ENCODE measurements around the gene TSPAN14. TPM values are rescaled to one million over a fixed set of nuclear protein-coding genes. Genes with fewer than 3 reads are reported as not detected.

Gene TSPAN14
- total and polyA plus RNA-seq, 2 of the 13 experiments (the other 11 are each of a cell fraction or from before 2014, with no cell fraction given): 24.1 to 80.6 TPM

DNA sequence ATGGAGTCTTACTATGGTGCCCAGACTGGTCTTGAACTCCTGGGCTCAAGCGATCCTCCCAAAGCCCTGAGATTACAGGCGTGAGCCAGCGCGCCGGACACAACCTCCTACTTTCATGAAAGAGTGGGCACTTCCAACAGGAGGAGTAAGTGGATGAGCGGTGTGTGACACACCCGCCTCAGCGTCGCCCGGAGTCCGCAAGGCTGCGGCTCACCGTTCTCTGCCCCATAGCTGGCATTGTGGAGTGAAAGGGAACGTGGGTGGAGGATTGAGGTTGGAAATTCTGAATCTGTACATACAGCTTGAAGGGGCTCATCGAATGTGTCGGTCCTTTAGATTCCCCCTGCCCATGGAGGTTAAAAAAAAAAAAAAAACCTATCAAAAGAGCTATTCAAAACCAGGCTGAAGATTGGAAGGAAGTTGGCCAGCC, 46.3 kb upstream of the TSPAN14 start (continued):
- TF ChIP-seq, protein P1, sequence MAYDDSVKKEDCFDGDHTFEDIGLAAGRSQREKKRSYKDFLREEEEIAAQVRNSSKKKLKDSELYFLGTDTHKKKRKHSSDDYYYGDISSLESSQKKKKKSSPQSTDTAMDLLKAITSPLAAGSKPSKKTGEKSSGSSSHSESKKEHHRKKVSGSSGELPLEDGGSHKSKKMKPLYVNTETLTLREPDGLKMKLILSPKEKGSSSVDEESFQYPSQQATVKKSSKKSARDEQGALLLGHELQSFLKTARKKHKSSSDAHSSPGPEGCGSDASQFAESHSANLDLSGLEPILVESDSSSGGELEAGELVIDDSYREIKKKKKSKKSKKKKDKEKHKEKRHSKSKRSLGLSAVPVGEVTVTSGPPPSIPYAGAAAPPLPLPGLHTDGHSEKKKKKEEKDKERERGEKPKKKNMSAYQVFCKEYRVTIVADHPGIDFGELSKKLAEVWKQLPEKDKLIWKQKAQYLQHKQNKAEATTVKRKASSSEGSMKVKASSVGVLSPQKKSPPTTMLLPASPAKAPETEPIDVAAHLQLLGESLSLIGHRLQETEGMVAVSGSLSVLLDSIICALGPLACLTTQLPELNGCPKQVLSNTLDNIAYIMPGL (CRISPR knock-in tag; IDR thresholded peaks at IDR 0.05; ENCODE audit: borderline replicate concordance in 1 of 2, low read depth in 1 of 2): 0 out of 4 replicates have a peak, but pooled peaks of 1 of the 2 experiments have one; percentile 33
- no peak for TF ChIP-seq ZBTB42 (CRISPR knock-in tag; IDR thresholded peaks at IDR 0.05)
- TF ChIP-seq, protein P2, sequence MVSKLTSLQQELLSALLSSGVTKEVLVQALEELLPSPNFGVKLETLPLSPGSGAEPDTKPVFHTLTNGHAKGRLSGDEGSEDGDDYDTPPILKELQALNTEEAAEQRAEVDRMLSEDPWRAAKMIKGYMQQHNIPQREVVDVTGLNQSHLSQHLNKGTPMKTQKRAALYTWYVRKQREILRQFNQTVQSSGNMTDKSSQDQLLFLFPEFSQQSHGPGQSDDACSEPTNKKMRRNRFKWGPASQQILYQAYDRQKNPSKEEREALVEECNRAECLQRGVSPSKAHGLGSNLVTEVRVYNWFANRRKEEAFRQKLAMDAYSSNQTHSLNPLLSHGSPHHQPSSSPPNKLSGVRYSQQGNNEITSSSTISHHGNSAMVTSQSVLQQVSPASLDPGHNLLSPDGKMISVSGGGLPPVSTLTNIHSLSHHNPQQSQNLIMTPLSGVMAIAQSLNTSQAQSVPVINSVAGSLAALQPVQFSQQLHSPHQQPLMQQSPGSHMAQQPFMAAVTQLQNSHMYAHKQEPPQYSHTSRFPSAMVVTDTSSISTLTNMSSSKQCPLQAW (CRISPR knock-in tag; IDR thresholded peaks at IDR 0.05): 0 out of 2 replicates have a peak, but pooled peaks have one; percentile 6
- TF ChIP-seq ZNF292 (CRISPR knock-in tag; IDR thresholded peaks at IDR 0.05; ENCODE audit: borderline replicate concordance, low read depth): no peak
- TF ChIP-seq PHF5A (CRISPR knock-in tag; IDR thresholded peaks at IDR 0.05; ENCODE audit: low read depth, unreplicated experiment): no peak
- no peak for TF ChIP-seq TEAD3 (CRISPR knock-in tag; optimal IDR thresholded peaks at IDR 0.05; ENCODE audit: borderline replicate concordance)
- TF ChIP-seq KDM3A (CRISPR knock-in tag; IDR thresholded peaks at IDR 0.05; ENCODE audit: low read depth): 0 out of 2 replicates have a peak, but pooled peaks have one; percentile 13
- TF ChIP-seq SRSF1 (optimal IDR thresholded peaks at IDR 0.05; ENCODE audit: low read depth, low read length): peak; percentile 36
- 0 out of 2 replicates have a peak, but pooled peaks have one; percentile 57 for TF ChIP-seq ZNF775 (CRISPR knock-in tag; IDR thresholded peaks at IDR 0.05; ENCODE audit: borderline replicate concordance)
- TF ChIP-seq, protein P3, sequence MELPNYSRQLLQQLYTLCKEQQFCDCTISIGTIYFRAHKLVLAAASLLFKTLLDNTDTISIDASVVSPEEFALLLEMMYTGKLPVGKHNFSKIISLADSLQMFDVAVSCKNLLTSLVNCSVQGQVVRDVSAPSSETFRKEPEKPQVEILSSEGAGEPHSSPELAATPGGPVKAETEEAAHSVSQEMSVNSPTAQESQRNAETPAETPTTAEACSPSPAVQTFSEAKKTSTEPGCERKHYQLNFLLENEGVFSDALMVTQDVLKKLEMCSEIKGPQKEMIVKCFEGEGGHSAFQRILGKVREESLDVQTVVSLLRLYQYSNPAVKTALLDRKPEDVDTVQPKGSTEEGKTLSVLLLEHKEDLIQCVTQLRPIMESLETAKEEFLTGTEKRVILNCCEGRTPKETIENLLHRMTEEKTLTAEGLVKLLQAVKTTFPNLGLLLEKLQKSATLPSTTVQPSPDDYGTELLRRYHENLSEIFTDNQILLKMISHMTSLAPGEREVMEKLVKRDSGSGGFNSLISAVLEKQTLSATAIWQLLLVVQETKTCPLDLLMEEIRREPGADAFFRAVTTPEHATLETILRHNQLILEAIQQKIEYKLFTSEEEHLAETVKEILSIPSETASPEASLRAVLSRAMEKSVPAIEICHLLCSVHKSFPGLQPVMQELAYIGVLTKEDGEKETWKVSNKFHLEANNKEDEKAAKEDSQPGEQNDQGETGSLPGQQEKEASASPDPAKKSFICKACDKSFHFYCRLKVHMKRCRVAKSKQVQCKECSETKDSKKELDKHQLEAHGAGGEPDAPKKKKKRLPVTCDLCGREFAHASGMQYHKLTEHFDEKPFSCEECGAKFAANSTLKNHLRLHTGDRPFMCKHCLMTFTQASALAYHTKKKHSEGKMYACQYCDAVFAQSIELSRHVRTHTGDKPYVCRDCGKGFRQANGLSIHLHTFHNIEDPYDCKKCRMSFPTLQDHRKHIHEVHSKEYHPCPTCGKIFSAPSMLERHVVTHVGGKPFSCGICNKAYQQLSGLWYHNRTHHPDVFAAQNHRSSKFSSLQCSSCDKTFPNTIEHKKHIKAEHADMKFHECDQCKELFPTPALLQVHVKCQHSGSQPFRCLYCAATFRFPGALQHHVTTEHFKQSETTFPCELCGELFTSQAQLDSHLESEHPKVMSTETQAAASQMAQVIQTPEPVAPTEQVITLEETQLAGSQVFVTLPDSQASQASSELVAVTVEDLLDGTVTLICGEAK (IDR thresholded peaks at IDR 0.05): no peak
- TF ChIP-seq, protein P3 (CRISPR knock-in tag; IDR thresholded peaks at IDR 0.05): no peak; the same call in 1 of the 2 replicates
- 0 out of 2 replicates have a peak, but pooled peaks have one; percentile 16 for TF ChIP-seq ZNF34 (CRISPR knock-in tag; IDR thresholded peaks at IDR 0.05; ENCODE audit: borderline replicate concordance)
- TF ChIP-seq ZNF629 (CRISPR knock-in tag; conservative IDR thresholded peaks at IDR 0.05): no peak
- TF ChIP-seq ELF4 (CRISPR knock-in tag; IDR thresholded peaks at IDR 0.05; ENCODE audit: borderline replicate concordance): 0 out of 2 replicates have a peak, but pooled peaks have one; percentile 13
- TF ChIP-seq ZNF230 (CRISPR knock-in tag; IDR thresholded peaks at IDR 0.05): 0 out of 2 replicates have a peak, but pooled peaks have one; percentile 34
